Spleen (tissue), 11 donors: ENCODE measurements around the gene EML3. TPM values are rescaled to one million over a fixed set of nuclear protein-coding genes. Genes with fewer than 3 reads are reported as not detected.
A peak's percentile ranks its signal among the peaks of the same experiment; 100 is the strongest.

Source experiments
- DNase-seq: peaks from one replicate; pipeline ENCODE4 v3.0.0-alpha.2; 2020
- H3K27ac ChIP-seq, 8 donors: fragments of 200-600 bp; sonication (generic) in 7 of 8; 1 replicate in 4 of 8; 2 replicates in 4 of 8; pipeline versions ENCODE4 v1.5.0 to v1.8.0; 2016 to 2021; ENCODE audit warnings: inconsistent platforms in 4 of 8, mild to moderate bottlenecking in 4 of 8, moderate library complexity in 1 of 8
- H3K27me3 ChIP-seq, 7 donors: fragments of 200-600 bp; sonication (generic) in 6 of 7; replicated peaks in 1 of 7; 1 replicate in 4 of 7; 2 replicates in 3 of 7; pipeline versions ENCODE4 v1.5.0 to v1.8.0; 2016 to 2021; ENCODE audit warnings: inconsistent platforms in 3 of 7, mild to moderate bottlenecking in 1 of 7
- H3K36me3 ChIP-seq, 6 donors: fragments of 200-600 bp; sonication (generic) in 5 of 6; 1 replicate in 4 of 6; 2 replicates in 2 of 6; pipeline versions ENCODE4 v1.5.0 to v1.8.0; 2016 to 2021; ENCODE audit warnings: inconsistent platforms in 2 of 6
- H3K4me1 ChIP-seq, 6 donors: fragments of 200-600 bp; sonication (generic) in 5 of 6; 1 replicate in 3 of 6; 2 replicates in 3 of 6; pipeline versions ENCODE4 v1.5.0 to v1.8.0; 2016 to 2021; ENCODE audit warnings: inconsistent platforms in 3 of 6
- H3K4me3 ChIP-seq, 8 donors: fragments of 200-600 bp; sonication (generic) in 7 of 8; 1 replicate in 4 of 8; 2 replicates in 4 of 8; pipeline versions ENCODE4 v1.5.0 to v1.8.0; 2016 to 2021; ENCODE audit warnings: inconsistent platforms in 4 of 8, mild to moderate bottlenecking in 4 of 8, moderate library complexity in 2 of 8
- H3K9me3 ChIP-seq, 8 donors: fragments of 200-600 bp; sonication (generic) in 7 of 8; 1 replicate in 4 of 8; 2 replicates in 4 of 8; pipeline versions ENCODE4 v1.5.0 to v1.8.0; 2016 to 2021; ENCODE audit warnings: inconsistent platforms in 4 of 8
- POLR2A ChIP-seq, 3 donors: fragments of 450-650 bp; IDR thresholded peaks; one replicate each; pipeline ENCODE4 v1.5.1; 2017; ENCODE audit warnings: antibody characterized with exemption in 3 of 3, mild to moderate bottlenecking in 1 of 3
- POLR2AphosphoS5 ChIP-seq, 3 donors: sonication (generic); formaldehyde crosslinking; IDR thresholded peaks; one replicate each; pipeline ENCODE4 v1.5.1; 2017; ENCODE audit warnings: antibody characterized with exemption in 3 of 3
- WGBS, 5 donors: extraction: QIAGEN DNeasy Blood & Tissue Kit in 3 of 5; methylation state at CpG; one replicate each; pipeline versions ENCODE4 v1.1.5 to v1.1.7; 2013 to 2018; 5-methylcytosine and 5-hydroxymethylcytosine counted together
- intact Hi-C: fragments of 100-400 bp; cut with DNase I; formaldehyde crosslinking; loops from one replicate; pipeline ENCODE4 v1.15.0; 2023; ENCODE audit warnings: low total_unique reads
- polyA plus RNA-seq, 3 donors: library from polyadenylated mRNA; stranded (reverse); fragments of 200-250 nt; gene quantifications; one replicate each; pipeline ENCODE4 v1.2.1, GENCODE V29; 2013
- total RNA-seq, 7 donors: library from RNA; depleted of rRNA in 3 of 7; stranded (reverse); fragments of >200 nt in 3 of 7; fragmentation: NEBNext Ultra II Directional in 4 of 7; extraction: Animal tissue kit (Norgen Biotek cat#: 25700) in 4 of 7; gene quantifications; one replicate each; pipeline versions ENCODE4 v1.1.0 to v1.2.1, GENCODE V29; 2016 to 2021
- TF ChIP-seq, protein P1 (sequence below), 11 experiments: fragments of 200-600 bp in 7 of 11; fragments of 450-650 bp in 4 of 11; sonication (generic) in 4 of 11; IDR thresholded peaks in 8 of 11; conservative IDR thresholded peaks in 3 of 11; 1 replicate in 7 of 11; 2 replicates in 4 of 11; pipeline versions ENCODE4 v1.4.0 to v1.8.0; 2016 to 2021; ENCODE audit warnings: antibody characterized with exemption in 11 of 11, inconsistent platforms in 4 of 11, mild to moderate bottlenecking in 1 of 11
- donor health status: healthy with polysubstance abuse.
- donor health status: DM: no; HTN: no; CAD: no; lungs with moderate emphysema.
- donor health status: DM: no; HTN: no; CAD: no.
- donor health status: Bipolar disorder and iron deficiency.
- donor health status: healthy.
- donor health status: DM: no; HTN: no; CAD: no.
- donor health status: DM: yes; HTN: yes; CAD: no.

The EML3 gene
- total and polyA plus RNA-seq, 10 donors, result 46.7 to 159 (median 112) TPM

DNA sequence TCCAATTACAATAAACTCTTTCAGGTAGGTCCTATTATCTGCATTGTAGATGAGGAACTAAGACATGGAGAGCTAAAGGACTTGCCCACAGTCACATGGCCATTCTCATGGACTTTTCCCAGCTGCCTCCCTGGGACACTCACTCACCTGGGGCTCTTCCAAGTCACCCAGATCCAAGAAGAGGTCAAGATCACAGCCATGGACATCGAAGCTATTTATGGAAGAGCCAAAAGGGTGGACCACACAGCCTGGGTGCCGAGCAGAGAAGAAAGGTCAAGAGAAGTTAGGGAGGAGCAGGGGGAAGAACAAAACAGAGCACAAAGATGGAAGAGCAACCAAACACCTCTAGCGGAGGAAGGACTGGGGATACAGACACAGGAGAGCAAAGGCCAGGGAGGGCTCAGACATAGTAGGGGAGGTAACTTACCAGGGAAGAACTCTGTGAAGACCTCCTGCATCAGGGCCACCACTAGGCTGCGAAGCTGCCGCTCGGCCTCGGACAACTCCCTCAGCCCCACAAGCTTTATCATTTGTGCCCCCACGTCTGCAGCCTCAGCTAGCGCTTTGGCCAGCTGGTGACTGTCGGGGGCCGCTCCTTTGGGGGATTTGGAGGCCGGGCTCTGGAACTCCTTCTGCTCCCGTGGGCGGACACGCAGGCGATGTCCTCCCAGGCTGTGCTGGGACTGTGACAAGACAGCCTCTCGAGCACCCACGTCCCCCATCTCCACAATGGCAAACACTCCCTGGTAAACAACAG, 31.4 kb downstream of the EML3 start:
- intact Hi-C loops, result no loop called here
- DNase-seq, result peak; percentile 66
- Histone ChIP-seq H3K9me3 (no peaks in the 10 kb centered on the region), H3K36me3 (peaks cover 0 to 98% (median 68%) of the 10 kb centered on the region in 6 donors), H3K4me1 (peaks cover 2 to 26% (median 13%) of the 10 kb centered on the region in 6 donors), H3K27me3 (no peaks in the 10 kb centered on the region), H3K4me3 (no peak overlapping the region), H3K27ac (no peak overlapping the region)
- TF ChIP-seq POLR2AphosphoS5 (IDR thresholded peaks at IDR 0.05), result no peak
- TF ChIP-seq POLR2A (IDR thresholded peaks at IDR 0.05), result no peak
- TF ChIP-seq, protein P1, sequence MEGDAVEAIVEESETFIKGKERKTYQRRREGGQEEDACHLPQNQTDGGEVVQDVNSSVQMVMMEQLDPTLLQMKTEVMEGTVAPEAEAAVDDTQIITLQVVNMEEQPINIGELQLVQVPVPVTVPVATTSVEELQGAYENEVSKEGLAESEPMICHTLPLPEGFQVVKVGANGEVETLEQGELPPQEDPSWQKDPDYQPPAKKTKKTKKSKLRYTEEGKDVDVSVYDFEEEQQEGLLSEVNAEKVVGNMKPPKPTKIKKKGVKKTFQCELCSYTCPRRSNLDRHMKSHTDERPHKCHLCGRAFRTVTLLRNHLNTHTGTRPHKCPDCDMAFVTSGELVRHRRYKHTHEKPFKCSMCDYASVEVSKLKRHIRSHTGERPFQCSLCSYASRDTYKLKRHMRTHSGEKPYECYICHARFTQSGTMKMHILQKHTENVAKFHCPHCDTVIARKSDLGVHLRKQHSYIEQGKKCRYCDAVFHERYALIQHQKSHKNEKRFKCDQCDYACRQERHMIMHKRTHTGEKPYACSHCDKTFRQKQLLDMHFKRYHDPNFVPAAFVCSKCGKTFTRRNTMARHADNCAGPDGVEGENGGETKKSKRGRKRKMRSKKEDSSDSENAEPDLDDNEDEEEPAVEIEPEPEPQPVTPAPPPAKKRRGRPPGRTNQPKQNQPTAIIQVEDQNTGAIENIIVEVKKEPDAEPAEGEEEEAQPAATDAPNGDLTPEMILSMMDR (IDR thresholded peaks at IDR 0.05 in 8 of 11, conservative IDR thresholded peaks at IDR 0.05 in 3 of 11), result no peak
- 88 to 97% (median 93%) methylated on average over 11 to 18 of the region's 18 CpGs for WGBS, 5 donors

- no peak for DNase-seq
- no peaks in the 10 kb centered on the region for H3K27me3 ChIP-seq
- H3K36me3 ChIP-seq, result peaks cover 0 to 89% (median 58%) of the 10 kb centered on the region in 6 donors
- TF ChIP-seq POLR2A (IDR thresholded peaks at IDR 0.05) (no peak), POLR2AphosphoS5 (IDR thresholded peaks at IDR 0.05) (no peak)
- TF ChIP-seq, protein P1 (IDR thresholded peaks at IDR 0.05 in 8 of 11, conservative IDR thresholded peaks at IDR 0.05 in 3 of 11), result no peak
- no peaks in the 10 kb centered on the region for H3K9me3 ChIP-seq
- H3K27ac ChIP-seq, result peak overlapping the region in 1 of 8 donors; percentile 87
- WGBS, 5 donors, result 88 to 94% (median 91%) methylated on average over 2 of the region's 2 CpGs
- H3K4me3 ChIP-seq, result no peak overlapping the region
- H3K4me1 ChIP-seq, result peaks cover 15 to 44% (median 31%) of the 10 kb centered on the region in 6 donors
- intact Hi-C loops, result no loop called here
Observed at GRCh38 chr11:62579252-62579651, 33.3 kb downstream of the EML3 start.

DNA sequence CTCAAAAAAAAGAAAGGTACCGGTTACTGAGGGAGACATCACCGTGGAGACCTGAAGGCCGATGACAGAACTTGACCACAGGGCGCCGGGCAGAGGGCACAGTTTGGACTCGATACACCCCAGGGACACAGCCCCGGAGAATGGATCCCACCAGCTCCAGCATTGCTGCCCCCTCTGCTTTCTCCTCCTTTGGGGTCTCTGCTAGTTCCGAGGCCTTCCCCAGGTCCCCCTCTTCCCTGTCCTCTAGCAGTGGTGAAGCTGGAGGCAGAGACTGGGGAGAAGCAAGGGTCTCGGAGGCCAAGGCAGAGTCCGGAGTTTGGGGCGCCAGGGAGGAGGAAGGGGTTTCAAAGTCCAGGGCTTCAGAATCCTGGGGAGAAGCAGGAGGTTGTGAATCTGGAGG, 34.0 kb downstream of the EML3 start:
- TF ChIP-seq POLR2A (IDR thresholded peaks at IDR 0.05) (no peak), POLR2AphosphoS5 (IDR thresholded peaks at IDR 0.05) (no peak)
- TF ChIP-seq, protein P1 (IDR thresholded peaks at IDR 0.05 in 8 of 11, conservative IDR thresholded peaks at IDR 0.05 in 3 of 11), result no peak
- Histone ChIP-seq H3K27me3 (no peaks in the 10 kb centered on the region), H3K9me3 (no peaks in the 10 kb centered on the region), H3K4me3 (no peak overlapping the region), H3K4me1 (peaks cover 15 to 44% (median 32%) of the 10 kb centered on the region in 6 donors), H3K36me3 (peaks cover 0 to 82% (median 56%) of the 10 kb centered on the region in 6 donors), H3K27ac (peak overlapping the region in 5 of 8 donors; percentile 69 to 91 (median 87))
- peak; percentile 71 for DNase-seq
- WGBS, 5 donors, result 96 to 98% (median 97%) methylated on average over 11 of the region's 11 CpGs
- intact Hi-C loops, result no loop called here

GRCh38 chr11:62577046-62577714, 35.4 kb downstream of the EML3 start:
- DNase-seq, result peak; percentile 78
- intact Hi-C loops, result no loop called here
- H3K4me3 ChIP-seq, result peak overlapping the region in 1 of 8 donors; percentile 14
- no peaks in the 10 kb centered on the region for H3K27me3 ChIP-seq
- H3K4me1 ChIP-seq, result peaks cover 22 to 56% (median 41%) of the 10 kb centered on the region in 6 donors
- H3K9me3 ChIP-seq, result no peaks in the 10 kb centered on the region
- peak overlapping the region; percentile 58 to 91 (median 86) for H3K27ac ChIP-seq
- WGBS, 5 donors, result 57 to 77% (median 64%) methylated on average over 12 of the region's 12 CpGs
- TF ChIP-seq POLR2A (IDR thresholded peaks at IDR 0.05) (no peak), POLR2AphosphoS5 (IDR thresholded peaks at IDR 0.05) (peak in 2 of 3 donors; percentile 47 to 48)
- TF ChIP-seq, protein P1 (IDR thresholded peaks at IDR 0.05 in 8 of 11, conservative IDR thresholded peaks at IDR 0.05 in 3 of 11), result no peak
- peaks cover 0 to 75% (median 53%) of the 10 kb centered on the region in 6 donors for H3K36me3 ChIP-seq
